GM12891 (cell line): ENCODE measurements around the gene DYRK4.

Source experiments
- POLR2A ChIP-seq: IDR thresholded peaks from 2 replicates; pipeline ENCODE4 v1.6.1; 2011; ENCODE audit warnings: low read depth, low read length, control low read depth
- POLR2AphosphoS5 ChIP-seq: IDR thresholded peaks from 2 replicates; pipeline ENCODE4 v1.6.1; 2011; ENCODE audit warnings: low read depth, low read length, control low read depth
- TAF1 ChIP-seq: IDR thresholded peaks from 2 replicates; pipeline ENCODE4 v1.6.1; 2011; ENCODE audit warnings: low read depth, low read length, control low read depth

- no peak for TF ChIP-seq POLR2AphosphoS5
- no peak for TF ChIP-seq POLR2A
- no peak for TF ChIP-seq TAF1
These were observed 45.0 kb downstream of the DYRK4 start for GRCh38 chr12:4607056-4607455.
